Measurements from ENCODE around the gene WNT3A. TPM values are rescaled to one million over a fixed set of nuclear protein-coding genes. Genes with fewer than 3 reads are reported as not detected.
A peak's percentile ranks its signal among the peaks of the same experiment; 100 is the strongest.

Gene WNT3A
- total RNA-seq, 1 donor from 2014 or later = 10.1 TPM

- H3K4me3 ChIP-seq = no peak overlapping the region
- TF ChIP-seq, protein P1, sequence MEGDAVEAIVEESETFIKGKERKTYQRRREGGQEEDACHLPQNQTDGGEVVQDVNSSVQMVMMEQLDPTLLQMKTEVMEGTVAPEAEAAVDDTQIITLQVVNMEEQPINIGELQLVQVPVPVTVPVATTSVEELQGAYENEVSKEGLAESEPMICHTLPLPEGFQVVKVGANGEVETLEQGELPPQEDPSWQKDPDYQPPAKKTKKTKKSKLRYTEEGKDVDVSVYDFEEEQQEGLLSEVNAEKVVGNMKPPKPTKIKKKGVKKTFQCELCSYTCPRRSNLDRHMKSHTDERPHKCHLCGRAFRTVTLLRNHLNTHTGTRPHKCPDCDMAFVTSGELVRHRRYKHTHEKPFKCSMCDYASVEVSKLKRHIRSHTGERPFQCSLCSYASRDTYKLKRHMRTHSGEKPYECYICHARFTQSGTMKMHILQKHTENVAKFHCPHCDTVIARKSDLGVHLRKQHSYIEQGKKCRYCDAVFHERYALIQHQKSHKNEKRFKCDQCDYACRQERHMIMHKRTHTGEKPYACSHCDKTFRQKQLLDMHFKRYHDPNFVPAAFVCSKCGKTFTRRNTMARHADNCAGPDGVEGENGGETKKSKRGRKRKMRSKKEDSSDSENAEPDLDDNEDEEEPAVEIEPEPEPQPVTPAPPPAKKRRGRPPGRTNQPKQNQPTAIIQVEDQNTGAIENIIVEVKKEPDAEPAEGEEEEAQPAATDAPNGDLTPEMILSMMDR (IDR thresholded peaks at IDR 0.05) = no peak
- no peak overlapping the region for H3K27ac ChIP-seq
- no peak for DNase-seq
- no peaks in the 10 kb centered on the region for H3K36me3 ChIP-seq
- no peaks in the 10 kb centered on the region for H3K9me3 ChIP-seq
- ATAC-seq = no peak
- intact Hi-C loops (cut with DNase I) = no loop called here
- peaks cover 32% of the 10 kb centered on the region for H3K27me3 ChIP-seq
- H3K4me1 ChIP-seq = peaks cover 14% of the 10 kb centered on the region
These were observed 34.5 kb downstream of the WNT3A start for GRCh38 chr1:228041316-228041715.

DNA sequence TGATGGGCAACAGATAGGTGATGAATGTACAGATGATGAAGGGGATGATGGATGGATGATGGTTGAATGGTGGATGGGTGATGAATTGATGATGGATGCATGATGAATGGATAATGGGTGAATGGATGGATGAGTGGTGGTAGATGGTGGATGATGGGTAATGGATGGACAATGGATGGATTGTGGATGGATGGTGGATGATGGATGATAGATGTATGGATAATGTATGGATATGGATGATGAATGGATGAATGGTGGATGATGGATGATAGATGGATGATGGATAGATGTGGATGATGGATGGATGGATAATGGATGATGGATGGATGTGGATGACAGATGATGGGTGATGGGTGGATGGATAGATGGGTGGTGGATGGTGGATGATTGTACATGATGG, 35.7 kb downstream of the WNT3A start:
- intact Hi-C loops (cut with DNase I) = no loop called here
- Histone ChIP-seq H3K9me3 (no peaks in the 10 kb centered on the region), H3K4me3 (no peak overlapping the region), H3K27ac (no peak overlapping the region), H3K4me1 (peaks cover 12% of the 10 kb centered on the region), H3K36me3 (no peaks in the 10 kb centered on the region), H3K27me3 (peaks cover 21% of the 10 kb centered on the region)
- ATAC-seq = no peak
- TF ChIP-seq, protein P1 (IDR thresholded peaks at IDR 0.05) = no peak
- no peak for DNase-seq

DNA sequence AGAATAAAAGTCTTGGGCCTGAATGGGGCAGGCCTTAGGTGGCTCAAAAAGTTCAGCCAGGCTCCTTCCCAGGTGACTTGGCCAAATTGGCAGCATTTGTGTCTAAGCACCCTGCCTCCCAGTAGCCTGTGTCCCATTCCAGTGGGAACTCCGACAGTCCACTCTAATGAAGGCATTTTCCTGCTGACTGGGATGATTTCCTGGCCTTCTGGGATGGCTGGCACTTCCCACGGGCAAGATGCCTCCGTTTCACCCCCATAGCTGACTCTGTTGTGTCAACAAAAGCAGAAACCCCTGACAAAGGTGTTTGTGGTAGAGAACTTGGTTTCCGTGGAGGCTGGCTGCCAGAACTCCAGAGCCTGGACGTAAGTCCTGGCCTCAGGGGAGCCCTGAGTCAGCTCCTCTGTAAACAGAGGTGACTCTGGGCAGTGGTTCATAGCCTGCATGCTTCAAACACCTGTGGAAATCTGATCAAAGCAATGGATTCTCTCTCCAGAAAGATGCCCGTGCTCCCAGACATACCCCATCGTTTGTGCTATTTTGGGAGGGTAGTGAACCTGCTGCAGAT, 36.6 kb downstream of the WNT3A start:
- Histone ChIP-seq H3K4me3 (no peak overlapping the region), H3K27ac (no peak overlapping the region), H3K27me3 (peaks cover 12% of the 10 kb centered on the region), H3K4me1 (peaks cover 6% of the 10 kb centered on the region), H3K36me3 (no peaks in the 10 kb centered on the region), H3K9me3 (no peaks in the 10 kb centered on the region)
- DNase-seq (peak; percentile 54), ATAC-seq (peak; percentile 3)
- intact Hi-C loops (cut with DNase I) = no loop called here
- TF ChIP-seq, protein P1 (IDR thresholded peaks at IDR 0.05) = no peak

GRCh38 chr1:228044961-228045360, 38.2 kb downstream of the WNT3A start:
- intact Hi-C loops (cut with DNase I) = no loop called here
- Histone ChIP-seq H3K9me3 (no peaks in the 10 kb centered on the region), H3K4me1 (peaks cover 6% of the 10 kb centered on the region), H3K4me3 (no peak overlapping the region), H3K36me3 (no peaks in the 10 kb centered on the region), H3K27ac (peak overlapping the region; percentile 58), H3K27me3 (no peaks in the 10 kb centered on the region)
- ATAC-seq = peak; percentile 84
- DNase-seq = peak; percentile 74
- TF ChIP-seq, protein P1 (IDR thresholded peaks at IDR 0.05) = no peak

DNA sequence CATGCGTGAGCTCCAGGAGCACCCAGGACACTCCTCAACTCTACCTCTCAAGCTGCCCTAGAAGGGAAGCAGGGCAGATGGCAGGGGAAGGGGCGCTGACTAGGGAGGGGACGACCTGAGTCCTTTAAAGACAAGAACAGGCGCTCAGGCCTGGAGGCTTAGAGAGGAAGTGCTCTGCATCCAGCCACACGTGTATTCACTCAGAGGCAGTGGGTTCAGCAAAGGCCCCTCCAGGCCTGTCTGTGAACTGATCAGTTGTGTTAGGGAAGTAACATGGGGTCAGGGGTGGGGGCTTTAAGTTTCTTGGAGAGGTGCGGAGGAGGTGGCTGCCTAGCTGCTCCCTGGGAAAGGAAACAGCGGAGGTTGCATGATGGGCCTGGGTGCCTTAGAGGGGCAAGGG, 38.6 kb downstream of the WNT3A start:
- peaks cover 6% of the 10 kb centered on the region for H3K4me1 ChIP-seq
- H3K4me3 ChIP-seq = no peak overlapping the region
- intact Hi-C loops (cut with DNase I) = no loop called here
- peak overlapping the region; percentile 58 for H3K27ac ChIP-seq
- ATAC-seq (no peak), DNase-seq (no peak)
- TF ChIP-seq, protein P1 (IDR thresholded peaks at IDR 0.05) = no peak
- no peaks in the 10 kb centered on the region for H3K27me3 ChIP-seq
- H3K9me3 ChIP-seq = no peaks in the 10 kb centered on the region
- no peaks in the 10 kb centered on the region for H3K36me3 ChIP-seq

GRCh38 chr1:228045871-228046270, 39.1 kb downstream of the WNT3A start:
- H3K36me3 ChIP-seq = no peaks in the 10 kb centered on the region

More at GRCh38 chr1:228045871-228046270, 39.1 kb downstream of the WNT3A start:
- Histone ChIP-seq H3K4me3 (no peak overlapping the region), H3K27ac (peak overlapping the region; percentile 58), H3K4me1 (peaks cover 6% of the 10 kb centered on the region), H3K27me3 (no peaks in the 10 kb centered on the region), H3K9me3 (no peaks in the 10 kb centered on the region)
- intact Hi-C loops (cut with DNase I) = no loop called here
- ATAC-seq = peak; percentile 61
- TF ChIP-seq, protein P1 (IDR thresholded peaks at IDR 0.05) = no peak
- peak; percentile 66 for DNase-seq

All from upper lobe of right lung (tissue), 1 donor.